Muscle layer of duodenum (tissue), 2 donors: ENCODE data around the gene C9orf78.
"Not testable (repeated sequence)": the region's sequence is repeated elsewhere in the genome, so short reads cannot be mapped to it uniquely, and the experiment has no call there.

Source experiments
- H3K27ac ChIP-seq: one replicate; pipeline ENCODE4 v1.7.0; 2013; ENCODE audit warnings: mild to moderate bottlenecking, low read length
- H3K27me3 ChIP-seq: one replicate; pipeline ENCODE4 v1.7.0; 2013; ENCODE audit warnings: low read depth, mild to moderate bottlenecking, control low read depth, low read length
- H3K36me3 ChIP-seq, 2 donors: one replicate each; pipeline ENCODE4 v1.7.0; 2013; ENCODE audit warnings: low read length in 2 of 2, control low read depth in 1 of 2, mild to moderate bottlenecking in 1 of 2; ENCODE audit not compliant: insufficient read depth in 2 of 2, control insufficient read depth in 1 of 2
- H3K4me1 ChIP-seq, 2 donors: one replicate each; pipeline ENCODE4 v1.7.0; 2013; ENCODE audit warnings: low read length in 2 of 2, mild to moderate bottlenecking in 2 of 2, control low read depth in 1 of 2, moderate library complexity in 1 of 2; ENCODE audit not compliant: insufficient read depth in 2 of 2, control insufficient read depth in 1 of 2
- H3K4me3 ChIP-seq, 2 donors: one replicate each; pipeline ENCODE4 v1.7.0; 2013; ENCODE audit warnings: low read length in 2 of 2, low read depth in 1 of 2, mild to moderate bottlenecking in 1 of 2
- H3K9me3 ChIP-seq, 2 donors: one replicate each; pipeline ENCODE4 v1.7.0; 2013; ENCODE audit warnings: low read length in 2 of 2, control low read depth in 1 of 2, mild to moderate bottlenecking in 1 of 2; ENCODE audit not compliant: control insufficient read depth in 1 of 2
- donor health status: healthy.

The C9orf78 gene

DNA sequence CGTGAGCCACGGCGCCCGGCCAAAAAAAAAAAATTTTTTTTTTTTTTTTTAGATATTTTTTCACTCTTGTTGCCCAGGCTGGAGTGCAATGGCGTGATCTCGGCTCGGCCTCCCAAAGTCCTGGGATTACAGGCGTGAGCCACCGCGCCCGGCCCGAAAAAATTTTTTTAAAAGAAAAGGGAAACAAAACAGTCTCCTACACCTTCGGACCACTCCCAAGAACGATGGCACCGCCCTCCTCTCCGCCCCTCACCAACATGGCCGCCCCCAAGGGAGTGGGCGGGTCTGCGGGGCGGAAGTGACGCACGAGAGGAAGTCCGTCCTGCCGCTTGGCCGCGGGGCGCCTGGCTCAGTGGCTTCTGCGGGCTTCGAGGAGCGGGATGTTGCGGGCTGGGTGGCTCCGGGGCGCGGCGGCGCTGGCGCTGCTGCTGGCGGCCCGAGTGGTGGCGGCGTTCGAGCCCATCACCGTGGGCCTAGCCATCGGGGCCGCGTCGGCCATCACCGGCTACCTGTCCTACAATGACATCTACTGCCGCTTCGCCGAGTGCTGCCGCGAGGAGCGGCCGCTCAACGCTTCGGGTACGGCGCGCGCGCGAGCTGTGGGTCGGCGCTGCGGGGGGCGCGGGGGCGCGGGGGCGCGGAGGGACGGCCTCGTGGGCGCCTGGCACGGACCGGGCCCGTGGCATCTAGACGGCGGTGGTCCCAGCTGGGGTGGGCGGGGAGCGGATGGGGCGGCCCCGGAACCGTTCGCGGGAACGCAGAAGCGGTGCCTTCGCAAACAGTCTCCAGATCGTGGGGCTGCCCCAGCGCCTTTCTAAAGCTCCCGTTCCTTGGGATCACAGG lies 32.0 kb downstream of the C9orf78 start, which contains the start of gene TOR1B:
Gene TOR1B (plus strand): TSS at position 352 of the 843 bp plus-strand sequence. CDS start 29 bp downstream, at position 381.
- Histone ChIP-seq H3K4me1 (peaks cover 4 to 9% of the 10 kb centered on the region in 2 donors), H3K27me3 (no peaks in the 10 kb centered on the region), H3K9me3 (no peaks in the 10 kb centered on the region), H3K4me3 (peak within 1 kb of the TSS; percentile 80 to 83), H3K27ac (peak within 1 kb of the TSS; percentile 56), H3K36me3 (peaks cover 0 to 13% of the 10 kb centered on the region in 2 donors)

DNA sequence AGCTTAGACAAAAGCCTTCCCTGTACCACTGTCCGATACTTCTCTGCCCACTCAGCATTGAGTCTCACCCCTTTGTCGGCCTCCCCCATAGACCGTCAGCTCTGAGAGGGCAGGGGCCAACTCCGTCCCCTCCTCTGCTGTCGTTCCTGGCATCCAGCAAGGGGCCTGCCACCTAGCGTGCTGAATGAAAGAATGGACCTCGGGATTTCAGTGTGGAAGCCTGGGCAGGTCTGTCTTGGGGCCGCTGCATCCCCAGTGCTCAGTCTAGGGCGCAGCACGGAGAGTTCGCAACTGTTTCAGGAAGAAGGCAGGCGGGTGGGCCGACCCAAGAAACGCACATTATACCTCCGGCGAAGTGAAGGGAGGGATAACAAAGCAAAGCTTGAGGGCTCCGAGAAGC lies 33.6 kb downstream of the C9orf78 start:
- Histone ChIP-seq H3K27me3 (no peaks in the 10 kb centered on the region), H3K36me3 (no peaks in the 10 kb centered on the region), H3K9me3 (no peaks in the 10 kb centered on the region), H3K4me3 (no peak overlapping the region), H3K4me1 (peaks cover 4 to 9% of the 10 kb centered on the region in 2 donors), H3K27ac (no peak overlapping the region)

DNA sequence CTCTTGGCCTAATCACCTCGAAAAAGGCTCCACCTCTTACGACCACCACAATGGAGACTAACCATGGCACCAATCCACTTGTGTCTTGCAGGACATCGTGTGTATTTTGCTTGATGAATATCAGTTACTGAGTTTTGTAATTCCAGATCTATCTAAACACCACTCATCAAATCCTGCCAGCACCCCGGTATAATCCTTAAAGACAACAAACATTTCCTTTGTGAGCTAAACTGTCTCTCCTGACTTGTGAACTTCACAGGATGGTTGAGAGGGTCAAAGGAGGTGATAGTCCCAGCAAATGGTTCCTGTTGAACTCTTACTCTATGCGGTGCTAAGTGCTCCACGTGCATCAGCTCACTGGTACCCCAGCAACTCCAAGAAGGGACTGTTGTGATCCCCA lies 36.1 kb downstream of the C9orf78 start:
- Histone ChIP-seq H3K9me3 (no peaks in the 10 kb centered on the region), H3K4me3 (no peak overlapping the region), H3K27me3 (no peaks in the 10 kb centered on the region), H3K4me1 (peaks cover 2 to 4% of the 10 kb centered on the region in 2 donors), H3K36me3 (no peaks in the 10 kb centered on the region), H3K27ac (no peak overlapping the region)

DNA sequence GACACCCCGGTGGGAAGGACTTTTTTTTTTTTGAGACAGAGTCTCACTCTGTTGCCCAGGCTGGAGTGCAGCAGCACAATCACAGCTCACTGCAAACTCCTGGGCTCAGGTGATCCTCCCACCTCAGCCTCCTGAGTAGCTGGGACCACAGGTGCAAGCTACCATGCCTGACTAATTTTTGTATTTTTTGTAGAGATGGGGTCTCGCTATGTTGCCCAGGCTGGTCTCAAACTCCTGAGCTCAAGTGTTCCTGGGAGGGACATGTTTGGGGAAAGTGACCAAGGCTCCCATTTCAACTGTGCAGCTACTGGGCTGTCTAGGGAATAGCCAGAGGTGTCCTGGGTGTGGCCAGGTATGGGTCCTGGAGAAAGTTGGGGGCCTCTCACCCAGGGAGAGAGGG lies 39.0 kb downstream of the C9orf78 start:
- H3K27ac ChIP-seq, H3K36me3 ChIP-seq, H3K9me3 ChIP-seq, H3K4me1 ChIP-seq, H3K4me3 ChIP-seq, H3K27me3 ChIP-seq: not testable (repeated sequence)

DNA sequence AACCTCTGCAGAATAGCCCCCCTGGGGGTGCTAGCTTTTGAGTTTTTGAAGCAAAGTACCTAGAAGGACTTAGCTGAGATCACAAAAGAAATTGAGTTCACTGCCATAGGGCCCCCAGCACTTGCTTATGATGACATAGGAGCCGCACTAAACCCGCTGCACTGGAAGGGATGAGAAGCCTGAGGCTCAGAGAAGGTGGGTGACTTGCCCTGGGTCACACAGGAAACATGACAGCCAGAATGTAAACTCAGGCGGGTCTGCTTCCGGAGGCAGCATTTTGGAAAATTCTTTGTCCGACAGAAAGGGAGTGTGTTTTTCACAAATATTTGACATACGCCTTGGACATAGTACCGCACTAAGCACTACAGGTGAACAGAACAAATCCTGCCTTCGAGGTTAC lies 40.5 kb downstream of the C9orf78 start:
- no peaks in the 10 kb centered on the region for H3K4me1 ChIP-seq
- no peak overlapping the region for H3K27ac ChIP-seq
- H3K4me3 ChIP-seq, result no peak overlapping the region
- no peaks in the 10 kb centered on the region for H3K9me3 ChIP-seq
- H3K36me3 ChIP-seq, result no peaks in the 10 kb centered on the region
- H3K27me3 ChIP-seq, result no peaks in the 10 kb centered on the region

DNA sequence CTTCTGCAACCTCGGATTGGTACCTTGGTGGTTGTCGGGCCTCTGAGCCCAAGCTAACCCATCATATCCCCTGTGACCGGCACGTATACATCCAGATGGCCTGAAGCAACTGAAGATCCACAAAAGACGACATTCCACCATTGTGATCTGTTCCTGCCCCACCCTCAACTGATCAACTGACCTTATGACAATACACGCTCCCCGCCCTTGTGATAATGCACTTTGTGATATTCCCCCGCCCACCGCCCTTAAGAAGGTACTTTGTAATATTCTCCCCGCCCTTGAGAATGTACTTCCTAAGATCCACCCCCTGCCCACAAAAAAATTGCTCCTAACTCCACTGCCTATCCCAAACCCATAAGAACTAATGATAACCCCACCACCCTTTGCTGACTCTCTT lies 48.6 kb downstream of the C9orf78 start:
- Histone ChIP-seq H3K27me3 (no peaks in the 10 kb centered on the region), H3K27ac (no peak overlapping the region), H3K9me3 (no peaks in the 10 kb centered on the region), H3K4me1 (peaks cover 0 to 3% of the 10 kb centered on the region in 2 donors), H3K36me3 (no peaks in the 10 kb centered on the region), H3K4me3 (no peak overlapping the region)

DNA sequence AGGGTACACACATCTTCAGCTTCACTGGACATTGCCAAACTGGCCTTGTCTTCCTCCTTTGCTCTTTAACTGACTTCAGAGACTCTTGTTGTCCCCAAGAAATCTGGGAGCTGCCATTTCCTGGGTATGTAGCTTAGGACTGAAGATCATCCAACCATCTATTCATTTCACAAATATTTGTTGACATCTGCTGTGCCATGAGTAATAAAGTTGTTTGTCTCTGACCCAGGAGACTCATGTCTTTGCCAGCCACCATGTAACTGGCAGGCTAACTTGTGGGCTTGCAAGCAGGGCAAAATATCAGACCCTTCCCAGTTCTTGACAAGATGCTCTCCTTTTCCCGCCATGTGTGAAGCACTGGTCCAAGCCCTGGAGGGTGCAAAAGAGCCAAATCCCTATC lies 49.2 kb downstream of the C9orf78 start:
- no peaks in the 10 kb centered on the region for H3K27me3 ChIP-seq

DNA sequence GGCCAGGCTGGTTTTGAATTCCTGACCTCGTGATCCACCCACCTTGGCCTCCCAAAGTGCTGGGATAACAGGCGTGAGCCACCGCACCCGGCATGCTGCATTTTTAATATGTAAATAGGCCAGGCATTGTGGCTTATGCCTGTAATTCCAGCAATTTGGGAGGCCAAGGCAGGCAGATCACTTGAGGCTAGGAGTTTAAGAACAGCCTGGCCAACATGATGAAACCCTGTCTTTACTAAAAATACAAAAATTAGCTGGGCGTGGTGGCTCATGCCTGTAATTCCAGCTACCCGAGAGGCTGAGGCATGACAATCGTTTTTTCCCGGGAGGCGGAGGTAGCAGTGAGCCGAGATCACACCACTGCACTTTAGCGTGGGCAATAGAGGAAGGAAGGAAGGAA lies 50.1 kb downstream of the C9orf78 start:
- not testable (repeated sequence) for H3K36me3 ChIP-seq, H3K27me3 ChIP-seq, H3K4me1 ChIP-seq

More for the DNA sequence above, 49.2 kb downstream of the C9orf78 start:
- no peaks in the 10 kb centered on the region for H3K9me3 ChIP-seq
- no peak overlapping the region for H3K27ac ChIP-seq
- no peaks in the 10 kb centered on the region for H3K36me3 ChIP-seq
- H3K4me3 ChIP-seq, result no peak overlapping the region
- peaks cover 0 to 3% of the 10 kb centered on the region in 2 donors for H3K4me1 ChIP-seq

DNA sequence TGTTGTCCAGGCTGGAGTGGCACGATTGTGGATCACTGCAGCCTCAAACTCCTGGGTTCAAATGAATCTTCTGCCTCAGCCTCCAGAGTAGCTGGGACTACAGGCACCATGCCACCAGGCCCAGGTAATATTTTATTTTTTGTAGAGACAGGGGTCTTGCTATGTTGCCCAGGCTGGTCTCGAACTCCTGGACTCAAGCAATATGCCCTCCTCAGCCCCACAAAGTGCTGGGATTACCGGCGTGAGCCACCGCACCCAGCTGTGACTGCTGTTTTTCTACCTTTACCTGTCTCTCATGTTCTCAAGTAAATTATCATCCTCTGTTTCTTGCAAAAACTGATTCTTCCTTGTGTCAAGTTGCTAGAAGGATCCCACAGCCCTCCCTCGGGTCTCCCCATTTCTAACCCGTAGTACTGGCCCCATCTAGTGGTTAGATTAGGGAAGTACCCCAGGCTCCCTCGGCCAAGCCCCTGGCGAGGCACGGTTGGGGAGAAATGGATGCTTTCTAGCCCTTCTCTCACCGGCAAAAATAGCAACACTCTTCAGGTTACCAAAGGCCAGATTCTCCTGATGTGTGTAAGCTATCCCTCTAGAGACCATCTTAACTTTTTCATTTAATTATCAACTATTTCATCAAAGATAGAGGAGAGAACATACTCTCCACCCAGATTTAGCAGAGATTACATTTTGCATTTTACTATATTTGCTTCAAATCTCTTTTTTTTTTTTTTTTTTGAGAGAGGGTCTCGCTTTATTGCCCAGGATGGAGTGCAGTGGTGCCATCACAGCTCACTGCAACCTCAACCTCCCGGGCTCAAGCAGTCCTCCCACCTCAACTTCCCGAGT lies 51.3 kb downstream of the C9orf78 start:
- no peak overlapping the region for H3K4me3 ChIP-seq
- peaks cover 0 to 3% of the 10 kb centered on the region in 2 donors for H3K4me1 ChIP-seq
- H3K27ac ChIP-seq, result no peak overlapping the region
- no peaks in the 10 kb centered on the region for H3K27me3 ChIP-seq
- H3K9me3 ChIP-seq, result no peaks in the 10 kb centered on the region
- H3K36me3 ChIP-seq, result no peaks in the 10 kb centered on the region

More for the DNA sequence above, 50.1 kb downstream of the C9orf78 start:
- not testable (repeated sequence) for H3K4me3 ChIP-seq, H3K9me3 ChIP-seq, H3K27ac ChIP-seq

DNA sequence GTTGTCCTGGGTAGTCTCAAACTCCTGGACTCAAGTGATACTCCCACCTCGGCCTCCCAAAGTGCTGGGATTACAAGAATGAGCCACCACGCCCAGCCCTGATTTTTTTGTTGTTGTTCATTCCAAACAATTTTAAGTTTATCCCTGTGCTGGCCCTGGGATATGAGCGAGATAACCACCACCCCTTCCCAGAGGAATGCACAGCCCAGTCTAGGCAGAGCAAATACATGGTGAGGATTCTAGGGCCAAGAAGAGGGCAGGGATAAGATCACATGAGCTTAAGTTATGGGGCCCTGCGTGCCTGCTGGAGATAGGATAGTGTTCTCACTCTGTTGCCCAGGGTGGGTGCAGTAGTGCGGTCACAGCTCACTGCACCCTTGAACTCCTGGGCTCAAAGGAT lies 53.1 kb downstream of the C9orf78 start:
- H3K27me3 ChIP-seq, result no peaks in the 10 kb centered on the region
- no peak overlapping the region for H3K4me3 ChIP-seq
- no peak overlapping the region for H3K27ac ChIP-seq

DNA sequence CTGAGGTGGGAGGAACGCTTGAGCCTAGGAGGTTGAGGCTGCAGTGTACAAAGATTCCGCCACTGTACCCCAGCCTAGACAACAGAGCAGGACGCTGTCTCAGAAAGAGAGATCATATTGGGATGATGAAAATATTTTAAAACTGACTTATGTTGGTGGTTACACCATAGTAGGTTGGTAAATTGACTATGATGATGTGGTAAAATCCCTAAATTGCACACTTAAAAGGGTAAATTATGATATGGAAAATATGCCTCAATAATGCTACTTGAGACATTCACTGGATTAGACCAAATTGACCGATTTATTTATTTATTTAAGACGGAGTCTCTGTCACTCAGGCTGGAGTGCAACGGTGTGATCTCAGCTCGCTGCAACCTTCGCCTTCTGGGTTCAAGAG lies 53.9 kb downstream of the C9orf78 start:
- Histone ChIP-seq H3K4me3 (no peak overlapping the region), H3K9me3 (no peaks in the 10 kb centered on the region), H3K27me3 (no peaks in the 10 kb centered on the region), H3K27ac (no peak overlapping the region), H3K36me3 (no peaks in the 10 kb centered on the region), H3K4me1 (peaks cover 5 to 15% of the 10 kb centered on the region in 2 donors)

More for the DNA sequence above, 53.1 kb downstream of the C9orf78 start:
- Histone ChIP-seq H3K4me1 (peaks cover 5 to 10% of the 10 kb centered on the region in 2 donors), H3K36me3 (no peaks in the 10 kb centered on the region), H3K9me3 (no peaks in the 10 kb centered on the region)
